ENCODE data around the gene SCUBE3.

- no peak for TF ChIP-seq GABPB1 (CRISPR knock-in tag; IDR thresholded peaks at IDR 0.05)
- TF ChIP-seq BDP1 (IDR thresholded peaks at IDR 0.05; ENCODE audit: insufficient read depth, insufficient read length), result no peak
- no peak for TF ChIP-seq ZFP91 (CRISPR knock-in tag; IDR thresholded peaks at IDR 0.05)
- TF ChIP-seq ZNF224 (CRISPR knock-in tag; IDR thresholded peaks at IDR 0.05), result no peak
- no peak for TF ChIP-seq NUFIP1 (IDR thresholded peaks at IDR 0.05; ENCODE audit: partially characterized antibody)
- no peak for TF ChIP-seq CBFB (CRISPR knock-in tag; IDR thresholded peaks at IDR 0.05)
- no peak for TF ChIP-seq YY1 (IDR thresholded peaks at IDR 0.05; ENCODE audit: borderline replicate concordance in 1 of 3, control insufficient read depth in 1 of 3, extremely low read depth in 1 of 3, insufficient read depth in 3 of 3, insufficient read length in 1 of 3, insufficient replicate concordance in 2 of 3, low read depth in 1 of 3, low read length in 2 of 3)
Observed at GRCh38 chr6:35188886-35189285, 24.9 kb upstream of the SCUBE3 start.
